ENCODE data around the gene POTEF.
"Not testable (repeated sequence)": the region's sequence is repeated elsewhere in the genome, so short reads cannot be mapped to it uniquely, and the experiment has no call there.

POTEF gene

GRCh38 chr2:130136546-130136945, 7.5 kb upstream of the POTEF start:
- not testable (repeated sequence) for DNase-seq (ENCODE audit: low read depth, low spot score); H3K27ac ChIP-seq

- no peak for DNase-seq (ENCODE audit: low read depth, low spot score)
- no peak overlapping the region for H3K27ac ChIP-seq
Observed at GRCh38 chr2:130135692-130136541, 6.9 kb upstream of the POTEF start.

GRCh38 chr2:130128464-130128863, 558 bp downstream of the POTEF start:
- DNase-seq (ENCODE audit: low read depth, low spot score) = not testable (repeated sequence)

GRCh38 chr2:130127726-130128125, 1.3 kb downstream of the POTEF start:
- not testable (repeated sequence) for DNase-seq (ENCODE audit: low read depth, low spot score); H3K27ac ChIP-seq

More at GRCh38 chr2:130128464-130128863, 558 bp downstream of the POTEF start:
- H3K27ac ChIP-seq = not testable (repeated sequence)

GRCh38 chr2:130120924-130121323, 8.1 kb downstream of the POTEF start:
- not testable (repeated sequence) for H3K27ac ChIP-seq; DNase-seq (ENCODE audit: low read depth, low spot score)

- H3K27ac ChIP-seq; DNase-seq (ENCODE audit: low read depth, low spot score): not testable (repeated sequence)
Observed at GRCh38 chr2:130102597-130103363, 26.2 kb downstream of the POTEF start.

- not testable (repeated sequence) for H3K27ac ChIP-seq; DNase-seq (ENCODE audit: low read depth, low spot score)
Observed at GRCh38 chr2:130062645-130063044, 66.4 kb downstream of the POTEF start.

GRCh38 chr2:130059982-130060381, 69.0 kb downstream of the POTEF start:
- not testable (repeated sequence) for DNase-seq (ENCODE audit: low read depth, low spot score); H3K27ac ChIP-seq

- not testable (repeated sequence) for DNase-seq (ENCODE audit: low read depth, low spot score); H3K27ac ChIP-seq
Observed at GRCh38 chr2:130056336-130056735, 72.7 kb downstream of the POTEF start.

GRCh38 chr2:130053217-130053911, 75.7 kb downstream of the POTEF start:
- not testable (repeated sequence) for H3K27ac ChIP-seq; DNase-seq (ENCODE audit: low read depth, low spot score)

- not testable (repeated sequence) for H3K27ac ChIP-seq; DNase-seq (ENCODE audit: low read depth, low spot score)
Observed at GRCh38 chr2:130052376-130052775, 76.6 kb downstream of the POTEF start.

- not testable (repeated sequence) for H3K27ac ChIP-seq; DNase-seq (ENCODE audit: low read depth, low spot score)
Observed at GRCh38 chr2:130048422-130048821, 80.6 kb downstream of the POTEF start.

GRCh38 chr2:130038265-130038603, 90.8 kb downstream of the POTEF start:
- not testable (repeated sequence) for DNase-seq (ENCODE audit: low read depth, low spot score); H3K27ac ChIP-seq

GRCh38 chr2:130025931-130026330, 103.1 kb downstream of the POTEF start:
- not testable (repeated sequence) for DNase-seq (ENCODE audit: low read depth, low spot score)

More at GRCh38 chr2:130025931-130026330, 103.1 kb downstream of the POTEF start:
- H3K27ac ChIP-seq = not testable (repeated sequence)
